ENCODE results near the gene BCL7A. TPM values are rescaled to one million over a fixed set of nuclear protein-coding genes. Genes with fewer than 3 reads are reported as not detected.
A peak's percentile ranks its signal among the peaks of the same experiment; 100 is the strongest.
"Not testable (repeated sequence)": the region's sequence is repeated elsewhere in the genome, so short reads cannot be mapped to it uniquely, and the experiment has no call there.

The BCL7A gene
- polyA plus RNA-seq, 1 donor: 37.9 TPM

GRCh38 chr12:122023339-122024131, 1.9 kb downstream of the BCL7A start:
- no peak for DNase-seq

DNA sequence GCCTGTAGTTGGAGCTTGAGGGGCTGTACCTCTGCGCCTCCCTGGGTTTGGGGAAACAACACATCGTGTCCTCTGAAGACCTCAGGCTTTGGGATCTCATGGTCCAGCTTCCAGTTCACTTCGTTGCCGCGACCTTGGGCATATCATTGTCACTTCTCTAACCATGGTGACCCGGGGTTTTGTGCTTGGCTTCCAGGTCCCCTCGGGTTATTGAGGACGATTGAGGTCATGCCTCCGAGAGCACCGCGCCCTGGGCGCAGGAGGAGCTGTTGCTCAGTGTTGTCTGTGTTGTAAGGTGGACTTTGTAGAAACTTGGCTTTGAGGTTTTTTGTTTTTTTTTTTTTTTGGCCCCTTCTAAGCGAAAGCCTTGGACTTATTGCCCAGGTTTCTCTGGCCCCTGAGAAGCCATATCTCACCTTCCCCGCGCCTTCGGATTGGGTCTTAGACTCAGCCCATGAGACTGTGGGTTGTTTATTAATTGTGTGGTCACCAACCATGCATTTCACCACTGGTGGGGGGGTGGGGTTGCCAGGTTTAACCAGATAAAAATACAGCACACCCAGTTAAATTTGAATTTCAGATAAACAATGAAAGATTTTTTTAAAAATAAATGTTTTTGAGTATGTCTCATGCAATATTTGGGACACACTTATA, 2.6 kb downstream of the BCL7A start:
- DNase-seq: no peak

DNA sequence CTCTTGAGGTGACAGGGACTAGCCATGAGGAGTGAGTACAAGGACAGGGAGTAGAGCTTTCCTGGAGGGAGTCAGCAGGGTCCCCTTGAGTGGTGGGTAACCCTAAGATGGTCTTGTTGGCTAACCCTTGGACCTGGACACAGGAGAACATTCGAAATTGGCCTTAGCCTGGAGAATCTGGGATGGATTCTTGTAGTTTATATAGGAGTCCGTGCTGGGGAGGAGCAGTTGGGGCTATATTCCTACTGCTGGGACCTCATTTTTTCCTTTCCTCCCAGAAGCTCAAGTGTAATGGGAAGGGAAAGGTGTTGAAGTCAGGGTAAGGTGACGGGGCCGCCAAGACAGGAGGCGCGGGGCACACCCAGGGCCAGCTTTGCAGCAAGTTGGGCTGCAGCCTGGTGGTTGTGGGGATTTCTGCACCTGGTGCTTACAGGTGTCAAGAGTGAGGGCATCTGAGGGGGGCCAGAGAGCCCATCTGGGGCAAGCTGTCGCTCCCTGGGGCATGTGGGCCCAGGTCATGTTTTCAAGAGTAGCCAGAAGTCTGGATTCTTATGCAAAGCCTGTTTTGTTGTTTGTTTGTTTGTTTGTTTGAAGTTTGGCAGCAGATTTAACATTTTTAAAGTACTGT, 5.1 kb downstream of the BCL7A start:
- no peak for DNase-seq

DNA sequence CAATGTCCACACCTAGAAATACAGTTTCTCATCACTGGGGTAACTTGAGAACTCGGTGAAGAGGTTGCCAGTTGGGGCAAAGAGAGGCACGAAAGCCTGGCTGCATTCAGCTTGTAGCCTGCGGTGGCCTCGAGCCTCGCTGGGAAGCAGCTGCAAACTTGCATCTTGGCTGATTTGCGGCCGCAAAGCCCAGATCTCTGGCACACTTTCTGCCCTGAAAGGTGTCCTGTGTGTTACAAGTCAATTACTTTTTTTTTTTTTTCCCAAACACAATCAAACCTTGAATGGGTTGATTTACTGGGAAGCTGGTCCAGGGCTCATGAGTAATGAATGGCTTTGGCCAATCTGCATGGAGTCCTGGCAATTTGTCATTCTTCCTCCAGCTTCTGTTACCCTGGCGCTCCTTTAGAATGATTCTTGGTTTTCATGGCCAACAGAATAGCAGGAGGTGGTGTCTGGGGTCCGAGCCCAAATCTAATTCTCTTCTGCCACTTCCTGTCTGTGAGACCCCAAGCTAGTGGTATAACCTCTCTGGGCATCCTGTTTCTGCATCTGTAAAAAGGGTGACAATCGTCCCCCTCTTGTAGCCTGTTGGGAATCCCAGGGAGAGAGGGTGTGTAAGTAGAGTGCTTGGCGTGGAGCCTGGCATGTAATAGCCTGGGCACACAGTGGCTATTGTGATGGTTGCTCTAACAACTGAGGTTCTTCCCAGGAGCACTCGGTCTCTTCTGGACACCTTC, 6.7 kb downstream of the BCL7A start:
- DNase-seq: no peak

- DNase-seq: no peak
Measured at GRCh38 chr12:122028905-122029560, 7.3 kb downstream of the BCL7A start.

DNA sequence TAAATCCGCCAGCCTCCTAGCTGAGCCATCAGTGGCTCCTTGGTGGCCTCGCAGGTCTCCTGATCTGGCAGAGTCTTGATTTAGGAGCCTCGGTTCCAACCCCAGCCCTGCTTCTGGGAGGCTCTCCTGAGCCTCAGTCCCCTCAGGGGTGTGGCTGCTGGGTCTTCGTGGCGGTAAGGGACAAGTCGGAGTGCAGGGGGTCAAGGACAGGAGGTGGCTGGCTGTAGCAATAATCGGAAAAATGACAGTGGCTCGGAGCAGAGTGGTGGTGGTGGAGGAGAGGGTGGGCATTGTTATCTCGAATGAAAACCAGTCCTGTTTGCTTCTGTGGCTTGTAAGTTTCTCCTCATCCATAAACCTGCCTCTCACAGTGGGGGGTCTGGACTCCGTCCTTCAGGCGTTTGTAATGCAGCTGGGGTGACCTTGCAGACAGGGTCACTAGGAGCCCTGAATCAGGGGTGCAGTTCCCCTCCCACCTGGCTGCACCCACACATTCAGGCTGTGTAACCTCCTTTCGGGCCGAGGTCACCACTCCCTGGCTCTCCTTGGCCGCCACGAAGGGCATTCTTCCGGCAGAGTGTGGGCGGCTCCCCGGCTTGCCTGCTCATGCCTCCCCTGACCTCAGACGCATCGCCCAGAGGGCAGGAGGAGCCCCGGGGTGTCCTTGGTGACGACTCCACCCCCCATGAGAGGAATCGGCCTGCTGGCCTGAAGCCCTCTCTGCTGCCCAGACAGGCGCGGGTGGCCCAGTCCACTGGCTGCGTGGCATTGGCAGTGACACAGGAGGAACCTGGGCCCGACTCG, 8.1 kb downstream of the BCL7A start:
- DNase-seq: no peak

GRCh38 chr12:122030424-122031035, 8.8 kb downstream of the BCL7A start:
- no peak for DNase-seq

DNA sequence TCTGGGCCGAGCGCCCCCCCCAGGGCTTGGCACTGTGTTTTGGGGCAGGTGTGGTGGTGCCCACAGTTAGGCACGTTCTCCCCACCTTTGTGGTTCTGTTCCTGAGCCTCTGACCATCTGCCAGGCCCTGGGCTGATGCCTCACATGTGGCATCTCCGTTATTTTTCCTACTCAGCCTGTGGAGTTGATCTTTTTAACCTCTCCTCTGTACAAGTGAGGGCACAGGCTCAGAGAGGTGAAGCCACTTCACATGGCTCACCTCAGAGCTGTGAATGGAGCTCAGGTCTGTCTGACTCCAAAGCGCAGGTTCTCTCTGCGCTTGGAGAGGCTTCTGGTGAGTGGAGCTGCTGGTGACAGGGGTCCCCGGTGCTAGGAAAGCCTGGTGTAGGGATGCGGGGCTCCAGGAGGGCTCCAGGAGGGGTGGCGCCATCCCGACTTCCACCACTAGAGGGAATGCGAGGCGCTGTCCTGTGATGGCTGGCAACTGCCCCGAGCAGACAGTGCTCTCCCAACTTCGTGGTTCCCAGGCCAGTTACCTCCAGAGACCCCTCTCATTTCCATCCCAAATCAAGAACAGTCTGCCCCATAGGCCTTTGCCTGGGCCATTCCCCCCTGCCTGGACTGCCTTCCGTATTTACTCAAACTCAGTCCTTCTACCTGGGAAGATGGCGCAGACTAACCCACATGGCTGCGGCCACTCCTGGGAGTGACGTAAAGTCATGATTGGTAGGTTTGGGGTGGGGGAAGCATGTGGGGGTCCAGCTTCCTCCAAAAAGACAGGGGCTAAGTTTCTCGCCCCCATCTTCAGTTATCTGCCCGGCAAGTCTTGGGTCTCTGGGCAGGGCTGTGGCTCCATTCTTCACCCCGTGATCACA, 9.9 kb downstream of the BCL7A start:
- DNase-seq: no peak

DNA sequence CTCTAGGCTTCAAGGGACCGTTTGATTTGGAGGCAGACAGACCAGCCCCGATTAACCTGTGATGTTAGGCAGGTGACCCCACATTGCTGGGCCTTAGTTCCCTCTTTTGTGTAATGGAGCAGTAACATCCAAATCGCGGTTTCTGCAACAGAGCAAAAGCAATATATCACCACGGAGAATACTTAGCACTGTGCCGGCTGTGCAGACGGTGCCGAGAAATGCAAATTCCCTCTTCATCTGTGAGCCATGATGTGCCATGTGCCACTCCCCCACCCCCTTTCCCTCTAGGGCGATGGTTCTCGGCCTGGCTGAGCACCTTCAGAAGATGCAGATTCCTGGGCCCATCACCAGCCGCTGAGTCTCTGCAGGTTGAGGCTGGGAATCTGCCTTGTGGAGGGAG, 10.9 kb downstream of the BCL7A start:
- no peak for DNase-seq

DNA sequence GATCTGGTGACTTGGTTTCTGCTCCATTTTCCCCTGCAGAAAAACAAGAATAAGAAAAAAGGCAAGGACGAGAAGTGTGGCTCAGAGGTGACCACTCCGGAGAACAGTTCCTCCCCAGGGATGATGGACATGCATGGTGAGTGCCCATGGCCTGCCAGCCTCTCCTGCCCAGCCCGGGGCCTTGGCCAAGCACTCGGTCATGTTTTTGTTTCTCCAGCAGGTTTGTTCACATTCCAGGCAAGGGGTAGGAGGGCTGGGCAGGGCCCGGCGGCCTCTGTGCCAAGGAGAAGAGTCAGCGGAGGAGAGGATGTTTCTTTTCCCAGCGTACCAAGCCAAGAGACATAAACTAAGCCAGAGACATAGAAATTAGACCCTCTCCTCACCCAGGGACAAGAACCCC, 13.6 kb downstream of the BCL7A start:
- DNase-seq: no peak

DNA sequence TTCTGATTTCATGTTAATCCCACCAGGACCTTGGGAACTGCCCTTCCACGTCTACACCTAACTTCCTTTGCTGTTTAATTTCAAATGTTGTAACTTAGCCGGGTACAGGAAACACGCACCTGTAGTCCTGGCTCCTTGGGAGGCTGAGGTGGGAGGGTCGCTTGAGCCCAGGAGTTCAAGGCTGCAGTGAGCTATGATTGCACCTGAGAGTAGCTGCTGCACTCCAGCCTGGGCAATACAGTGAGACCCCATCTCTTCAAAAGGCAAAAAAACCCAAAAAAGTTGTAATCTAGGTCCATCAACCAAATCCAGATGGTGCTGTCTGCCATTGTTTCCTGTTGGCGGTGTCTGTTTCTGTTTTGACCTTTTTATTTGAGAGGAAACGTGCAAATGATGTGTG, 14.5 kb downstream of the BCL7A start:
- DNase-seq: no peak

GRCh38 chr12:122040579-122041386, 19.1 kb downstream of the BCL7A start:
- peak; percentile 71 for DNase-seq

GRCh38 chr12:122041458-122041857, 19.8 kb downstream of the BCL7A start:
- not testable (repeated sequence) for DNase-seq

GRCh38 chr12:122042910-122043309, 21.2 kb downstream of the BCL7A start:
- DNase-seq: no peak

DNA sequence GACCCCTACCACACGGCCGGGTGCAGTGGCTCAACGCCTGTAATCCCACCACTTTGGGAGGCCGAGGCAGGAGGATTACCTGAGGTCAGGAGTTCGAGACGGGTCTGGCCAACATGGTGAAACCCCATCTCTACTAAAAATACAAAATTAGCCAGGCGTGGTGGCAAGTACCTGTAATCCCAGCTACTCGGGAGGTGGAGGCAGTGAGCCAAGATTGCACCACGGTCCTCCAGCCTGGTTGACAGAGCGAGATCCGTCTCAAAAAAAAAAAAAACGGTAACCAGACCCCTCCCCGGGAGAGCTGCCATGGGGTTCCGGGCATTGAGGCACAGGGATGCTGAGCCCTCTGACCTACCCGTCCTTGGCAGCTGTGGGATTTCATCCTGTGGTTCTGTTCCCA, 21.8 kb downstream of the BCL7A start:
- no peak for DNase-seq

- no peak for DNase-seq
Measured at GRCh38 chr12:122045262-122045661, 23.6 kb downstream of the BCL7A start.

DNA sequence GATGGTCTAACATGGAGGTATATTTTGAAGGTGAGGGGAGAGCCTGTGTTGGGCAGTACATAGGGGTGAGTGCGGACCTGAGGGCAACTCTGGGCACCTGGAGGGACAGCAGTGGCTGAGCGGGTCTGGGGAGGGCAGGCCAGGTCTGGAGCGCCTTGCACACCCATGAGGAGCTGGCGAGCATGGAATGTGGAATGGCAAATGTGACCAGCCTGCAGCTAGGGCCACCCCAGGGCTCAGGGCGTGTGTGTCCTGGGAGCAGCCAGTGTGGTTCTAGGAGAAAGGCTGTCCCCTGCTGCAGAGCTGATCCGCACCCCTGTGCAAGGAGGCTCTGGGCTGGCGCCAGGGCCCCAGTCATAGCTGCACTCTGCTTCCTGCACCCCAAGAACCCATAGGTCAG, 24.5 kb downstream of the BCL7A start:
- no peak for DNase-seq

GRCh38 chr12:122048151-122048550, 26.5 kb downstream of the BCL7A start:
- no peak for DNase-seq

DNA sequence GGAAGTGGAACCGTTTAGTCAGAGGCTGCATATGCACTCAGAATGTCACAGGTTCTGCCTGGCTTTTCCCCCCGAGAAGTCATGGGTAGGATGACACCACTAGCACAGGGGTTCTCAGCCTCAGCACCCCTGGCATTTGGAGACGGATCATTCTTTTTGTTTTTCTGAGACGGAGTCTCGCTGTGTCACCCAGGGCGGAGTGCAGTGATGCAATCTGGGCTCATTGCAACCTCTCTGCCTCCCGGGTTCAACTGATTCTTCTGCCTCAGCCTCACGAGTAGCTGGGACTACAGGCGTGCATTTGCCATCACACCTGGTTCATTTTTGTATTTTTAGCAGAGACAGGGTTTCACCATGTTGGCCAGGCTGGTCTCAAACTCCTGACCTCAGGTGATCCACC, 28.1 kb downstream of the BCL7A start:
- DNase-seq: no peak
